Lung (tissue), 12 donors: Measurements from ENCODE around the gene KMT5C. TPM values are rescaled to one million over a fixed set of nuclear protein-coding genes. Genes with fewer than 3 reads are reported as not detected.

Experiments used
- ATAC-seq: fragments of 200-7000 bp; cut with Tn5 transposase; one replicate; pipeline ENCODE4 v1.9.1; 2020; ENCODE audit warnings: moderate number of reproducible peaks; ENCODE audit not compliant: insufficient read depth, low FRiP score
- DNase-seq, 3 donors: peaks; one replicate each; pipeline ENCODE4 v3.0.0-alpha.2; 2013 to 2017
- H3K27ac ChIP-seq, 2 donors: one replicate each; pipeline ENCODE4 v1.5.1; 2013; ENCODE audit warnings: mild to moderate bottlenecking in 2 of 2, moderate library complexity in 2 of 2, control low read depth in 1 of 2, inconsistent platforms in 1 of 2, low read depth in 1 of 2, low read length in 1 of 2
- H3K27me3 ChIP-seq, 3 donors: one replicate each; pipeline ENCODE4 v1.5.1; 2013; ENCODE audit warnings: low read length in 2 of 3; ENCODE audit not compliant: control insufficient read depth in 3 of 3, insufficient read depth in 3 of 3
- H3K36me3 ChIP-seq, 4 donors: one replicate each; pipeline ENCODE4 v1.5.1; 2013; ENCODE audit warnings: low read length in 4 of 4, mild to moderate bottlenecking in 1 of 4, moderate library complexity in 1 of 4; ENCODE audit not compliant: control insufficient read depth in 4 of 4, insufficient read depth in 4 of 4
- H3K4me1 ChIP-seq, 5 donors: one replicate each; pipeline ENCODE4 v1.5.1; 2013; ENCODE audit warnings: low read length in 5 of 5, mild to moderate bottlenecking in 2 of 5, moderate library complexity in 1 of 5; ENCODE audit not compliant: control insufficient read depth in 5 of 5, insufficient read depth in 5 of 5
- H3K4me3 ChIP-seq: one replicate; pipeline ENCODE4 v1.5.1; 2013; ENCODE audit warnings: mild to moderate bottlenecking, control low read depth, moderate library complexity
- H3K9ac ChIP-seq, 2 donors: one replicate each; pipeline ENCODE4 v1.5.1; 2013; ENCODE audit warnings: low read length in 2 of 2, control low read depth in 1 of 2; ENCODE audit not compliant: insufficient read depth in 1 of 2
- H3K9me3 ChIP-seq, 4 donors: one replicate each; pipeline ENCODE4 v1.5.1; 2013; ENCODE audit warnings: low read length in 3 of 4, mild to moderate bottlenecking in 1 of 4, moderate library complexity in 1 of 4; ENCODE audit not compliant: control insufficient read depth in 4 of 4, insufficient read depth in 3 of 4
- WGBS, 2 donors: extraction: QIAGEN DNeasy Blood & Tissue Kit; methylation state at CpG; one replicate each; pipeline ENCODE4 v1.1.7; 2013; 5-methylcytosine and 5-hydroxymethylcytosine counted together
- polyA plus RNA-seq, 2 donors: library from polyadenylated mRNA; stranded (reverse); fragments of 200-250 nt; gene quantifications; one replicate each; pipeline ENCODE4 v1.2.1, GENCODE V29; 2013
- total RNA-seq, 2 donors: library from RNA; depleted of rRNA in 1 of 2; stranded (reverse); fragments of >200 nt in 1 of 2; gene quantifications; one replicate each; pipeline ENCODE4 v1.2.1, GENCODE V29; 2014 to 2021
- TF ChIP-seq, protein P1 (sequence below): IDR thresholded peaks from 2 replicates; pipeline ENCODE4 v1.5.1; 2012; ENCODE audit warnings: mild to moderate bottlenecking; ENCODE audit errors: control extremely low read depth, extremely low read depth
- donor health status: control.
- donor health status: control.
- donor health status: Bipolar disorder and iron deficiency.
- donor health status: healthy.
- donor health status: DM: yes; HTN: yes; CAD: no.

Gene KMT5C
- total and polyA plus RNA-seq, 4 donors: 6.7 to 16.5 (median 12.5) TPM

DNA sequence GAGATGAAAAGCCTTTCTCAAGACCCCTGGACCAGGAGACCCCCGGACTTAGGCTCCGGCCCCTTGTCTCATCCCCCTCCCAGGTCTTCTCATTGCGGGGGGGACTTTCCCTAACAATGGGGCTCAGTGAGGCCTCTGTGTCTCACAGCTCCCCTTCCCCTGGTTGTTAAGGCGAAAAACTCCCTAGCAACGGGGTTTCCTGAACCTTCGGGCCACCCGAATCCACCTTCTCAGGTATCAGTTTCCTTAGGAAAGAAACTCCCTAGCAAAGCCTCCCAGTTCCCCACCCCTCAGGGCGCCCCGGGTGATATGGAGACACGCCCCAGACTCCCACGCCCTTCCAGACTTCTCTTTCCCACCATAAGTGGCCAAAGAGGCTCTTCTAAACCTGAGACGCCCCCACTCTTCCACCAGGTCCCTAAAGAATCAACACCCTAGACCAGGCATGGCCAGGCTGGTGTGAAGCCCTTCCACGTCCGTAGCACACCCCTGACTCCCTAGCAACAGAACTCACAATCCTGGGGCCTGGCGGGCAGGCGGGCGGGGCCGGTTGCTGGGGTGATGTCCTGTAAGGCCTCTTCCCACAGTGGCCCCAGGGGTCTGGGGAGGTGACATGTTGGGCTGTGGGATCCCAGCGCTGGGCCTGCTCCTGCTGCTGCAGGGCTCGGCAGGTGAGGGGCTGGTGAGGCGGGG, 36.7 kb downstream of the KMT5C start, which contains the start of gene TMEM190:
TSS of gene TMEM190 (plus strand) at position 586 of the 693 bp plus-strand sequence. CDS start at position 614, 28 bp downstream.
- ATAC-seq: no peak
- H3K27ac ChIP-seq: no peak within 1 kb of the TSS
- peaks cover 0 to 24% (median 2%) of the 10 kb centered on the region in 5 donors for H3K4me1 ChIP-seq
- no peak within 1 kb of the TSS for H3K9ac ChIP-seq
- TF ChIP-seq, protein P1, sequence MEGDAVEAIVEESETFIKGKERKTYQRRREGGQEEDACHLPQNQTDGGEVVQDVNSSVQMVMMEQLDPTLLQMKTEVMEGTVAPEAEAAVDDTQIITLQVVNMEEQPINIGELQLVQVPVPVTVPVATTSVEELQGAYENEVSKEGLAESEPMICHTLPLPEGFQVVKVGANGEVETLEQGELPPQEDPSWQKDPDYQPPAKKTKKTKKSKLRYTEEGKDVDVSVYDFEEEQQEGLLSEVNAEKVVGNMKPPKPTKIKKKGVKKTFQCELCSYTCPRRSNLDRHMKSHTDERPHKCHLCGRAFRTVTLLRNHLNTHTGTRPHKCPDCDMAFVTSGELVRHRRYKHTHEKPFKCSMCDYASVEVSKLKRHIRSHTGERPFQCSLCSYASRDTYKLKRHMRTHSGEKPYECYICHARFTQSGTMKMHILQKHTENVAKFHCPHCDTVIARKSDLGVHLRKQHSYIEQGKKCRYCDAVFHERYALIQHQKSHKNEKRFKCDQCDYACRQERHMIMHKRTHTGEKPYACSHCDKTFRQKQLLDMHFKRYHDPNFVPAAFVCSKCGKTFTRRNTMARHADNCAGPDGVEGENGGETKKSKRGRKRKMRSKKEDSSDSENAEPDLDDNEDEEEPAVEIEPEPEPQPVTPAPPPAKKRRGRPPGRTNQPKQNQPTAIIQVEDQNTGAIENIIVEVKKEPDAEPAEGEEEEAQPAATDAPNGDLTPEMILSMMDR: no peak
- H3K36me3 ChIP-seq: no peaks in the 10 kb centered on the region
- H3K27me3 ChIP-seq: peaks cover 2 to 27% (median 4%) of the 10 kb centered on the region in 3 donors
- H3K9me3 ChIP-seq: no peaks in the 10 kb centered on the region
- no peak within 1 kb of the TSS for H3K4me3 ChIP-seq
- 44 to 46% methylated on average over 21 of the region's 21 CpGs for WGBS, 2 donors
- no peak for DNase-seq

DNA sequence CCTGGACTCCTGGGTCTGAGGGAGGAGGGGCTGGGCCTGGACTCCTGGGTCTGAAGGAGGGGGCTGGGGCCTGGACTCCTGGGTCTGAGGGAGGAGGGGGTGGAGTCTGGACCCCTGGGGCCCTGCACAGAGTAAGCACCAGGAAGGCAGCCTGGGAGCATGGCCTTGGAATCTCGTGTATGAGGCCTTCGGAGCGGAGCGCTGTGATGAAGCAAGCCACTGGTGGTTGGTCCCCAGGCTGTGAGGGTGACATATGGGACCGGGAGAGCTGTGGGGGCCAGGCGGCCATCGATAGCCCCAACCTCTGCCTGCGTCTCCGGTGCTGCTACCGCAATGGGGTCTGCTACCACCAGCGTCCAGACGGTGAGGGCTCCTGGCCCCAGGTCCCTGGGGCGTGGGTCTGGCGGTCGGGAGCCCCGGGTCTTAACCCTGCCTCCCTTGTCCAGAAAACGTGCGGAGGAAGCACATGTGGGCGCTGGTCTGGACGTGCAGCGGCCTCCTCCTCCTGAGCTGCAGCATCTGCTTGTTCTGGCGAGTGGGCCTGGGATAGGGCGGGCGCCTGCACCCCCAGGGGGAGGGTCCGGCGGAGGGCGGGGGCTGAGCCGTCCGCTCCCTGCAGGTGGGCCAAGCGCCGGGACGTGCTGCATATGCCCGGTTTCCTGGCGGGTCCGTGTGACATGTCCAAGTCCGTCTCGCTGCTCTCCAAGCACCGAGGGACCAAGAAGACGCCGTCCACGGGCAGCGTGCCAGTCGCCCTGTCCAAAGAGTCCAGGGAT, 37.9 kb downstream of the KMT5C start:
- Histone ChIP-seq H3K27me3 (peaks cover 2 to 20% (median 3%) of the 10 kb centered on the region in 3 donors), H3K4me1 (peaks cover 0 to 21% (median 2%) of the 10 kb centered on the region in 5 donors), H3K36me3 (no peaks in the 10 kb centered on the region), H3K27ac (no peak overlapping the region), H3K9me3 (peaks cover 0 to 2% (median 0%) of the 10 kb centered on the region in 4 donors), H3K4me3 (no peak overlapping the region), H3K9ac (no peak overlapping the region)
- no peak for ATAC-seq
- TF ChIP-seq, protein P1: no peak
- 29 to 40% methylated on average over 41 to 43 of the region's 43 CpGs for WGBS, 2 donors
- DNase-seq: peak in 1 of 3 donors; percentile 38

DNA sequence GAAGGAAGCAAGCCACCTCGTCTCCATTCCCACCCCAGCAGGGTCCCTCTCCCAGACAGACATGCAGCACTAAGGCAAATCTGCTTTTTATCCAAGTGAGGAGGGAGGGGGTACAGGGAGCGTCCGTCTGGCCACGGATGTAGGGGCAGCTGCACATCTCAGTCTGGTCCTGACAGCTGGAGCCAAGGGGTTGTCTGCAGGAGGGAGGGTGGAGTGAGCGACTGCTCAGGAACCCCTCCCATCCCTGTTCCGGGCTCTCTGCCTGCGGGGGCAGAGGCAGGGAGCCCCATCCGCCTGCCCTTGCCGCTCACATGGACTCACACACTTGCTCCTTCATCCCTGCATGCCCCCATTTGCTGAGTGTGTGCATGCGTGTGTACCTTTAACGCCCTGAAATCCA, 39.5 kb downstream of the KMT5C start:
- Histone ChIP-seq H3K9ac (no peak overlapping the region), H3K36me3 (no peaks in the 10 kb centered on the region), H3K27me3 (peaks cover 0 to 20% (median 2%) of the 10 kb centered on the region in 3 donors), H3K27ac (no peak overlapping the region), H3K9me3 (peaks cover 0 to 2% (median 0%) of the 10 kb centered on the region in 4 donors), H3K4me1 (peaks cover 0 to 16% (median 9%) of the 10 kb centered on the region in 5 donors), H3K4me3 (no peak overlapping the region)
- ATAC-seq: no peak
- TF ChIP-seq, protein P1: no peak
- 69 to 73% methylated on average over 11 of the region's 11 CpGs for WGBS, 2 donors
- DNase-seq: no peak
